NCI-H1930 (cell line): ENCODE results near the gene RECK.
"Not testable (repeated sequence)": the region's sequence is repeated elsewhere in the genome, so short reads cannot be mapped to it uniquely, and the experiment has no call there.

Source experiments
- DNase-seq, 2 experiments: peaks; one replicate each; lab custom pipeline; 2025; lab: John Stamatoyannopoulos, UW

Gene RECK

DNA sequence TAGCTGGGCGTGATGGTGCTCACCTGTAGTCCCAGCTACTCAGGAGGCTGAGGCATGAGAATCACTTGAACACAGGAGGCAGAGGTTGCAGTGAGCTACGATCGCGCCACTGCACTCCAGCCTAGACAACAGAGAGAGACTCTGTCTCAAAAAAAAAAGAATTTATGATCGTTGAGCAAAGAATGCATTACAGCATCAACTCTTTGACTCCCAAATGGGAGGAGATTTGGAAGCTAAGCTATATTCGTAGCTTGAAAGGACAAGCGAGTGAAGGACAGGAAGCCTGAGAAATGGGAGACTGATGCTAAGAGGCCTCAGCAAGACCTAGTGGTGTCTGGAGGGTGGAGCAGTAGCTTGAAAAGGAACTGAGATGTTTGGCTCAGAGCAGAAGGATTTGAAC is 122.2 kb downstream of the RECK start:
- DNase-seq, result no peak

- DNase-seq, result not testable (repeated sequence)
These were observed 122.8 kb downstream of the RECK start for GRCh38 chr9:36159509-36159908.

DNA sequence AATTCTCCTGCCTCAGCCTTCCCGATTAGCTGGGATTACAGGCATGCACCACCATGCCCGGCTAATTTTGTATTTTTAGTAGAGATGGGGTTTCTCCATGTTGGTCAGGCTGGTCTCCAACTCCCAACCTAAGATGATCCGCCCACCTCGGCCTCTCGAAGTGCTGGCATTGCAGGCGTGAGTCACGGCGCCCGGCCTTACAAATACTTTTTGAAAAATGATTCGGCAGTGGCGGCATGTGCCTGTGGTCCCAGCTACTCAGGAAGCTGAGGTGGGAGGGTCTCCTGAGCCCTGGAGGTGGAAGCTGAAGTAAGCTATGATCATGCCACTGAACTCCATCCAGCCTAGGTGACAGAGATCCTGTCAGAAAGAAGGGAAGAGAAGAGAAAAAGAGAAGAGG is 123.4 kb downstream of the RECK start:
- DNase-seq, result not testable (repeated sequence)

- DNase-seq, result no peak
These were observed 124.5 kb downstream of the RECK start for GRCh38 chr9:36161187-36161586.

DNA sequence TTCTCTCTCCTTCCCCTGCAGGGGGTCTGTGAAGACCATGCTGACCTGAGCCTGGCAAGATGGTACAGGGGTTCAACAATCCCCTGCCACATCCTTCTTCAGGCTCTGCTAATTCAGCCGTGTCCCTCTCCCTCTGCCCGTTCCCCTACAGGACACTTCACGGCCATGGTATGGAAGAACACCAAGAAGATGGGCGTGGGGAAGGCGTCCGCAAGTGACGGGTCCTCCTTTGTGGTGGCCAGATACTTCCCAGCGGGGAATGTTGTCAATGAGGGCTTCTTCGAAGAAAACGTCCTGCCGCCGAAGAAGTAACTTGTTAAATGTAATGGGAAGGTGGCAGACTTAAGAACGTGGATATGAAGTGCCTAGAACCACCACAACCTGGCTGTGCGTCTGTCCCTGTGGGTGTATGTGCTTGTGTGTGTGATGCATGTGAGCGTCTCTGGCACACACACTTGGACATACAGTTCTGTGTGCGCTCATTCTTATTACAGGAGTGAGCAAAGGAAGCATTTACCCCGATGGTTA is 125.6 kb downstream of the RECK start:
- no peak for DNase-seq

- no peak for DNase-seq
These were observed 126.5 kb downstream of the RECK start for GRCh38 chr9:36163049-36163785.

DNA sequence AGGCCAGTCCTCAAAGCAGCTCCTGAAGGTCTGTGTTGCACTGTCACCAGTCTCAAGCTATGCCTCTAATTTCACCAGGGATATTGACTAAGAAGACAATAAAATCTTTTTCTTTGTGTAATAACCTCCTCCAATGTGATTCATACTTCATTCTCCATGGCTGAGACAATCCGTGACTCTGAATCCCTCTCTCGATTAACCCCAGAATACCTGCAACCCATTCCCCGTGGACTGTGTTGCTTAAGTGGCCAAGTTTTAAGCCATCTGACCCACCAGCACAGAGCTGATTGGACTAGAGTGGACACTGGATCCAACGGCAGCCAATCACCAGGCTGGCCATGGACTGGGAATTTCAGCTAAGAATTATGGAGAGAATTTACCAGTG is 127.1 kb downstream of the RECK start:
- DNase-seq, result no peak

DNA sequence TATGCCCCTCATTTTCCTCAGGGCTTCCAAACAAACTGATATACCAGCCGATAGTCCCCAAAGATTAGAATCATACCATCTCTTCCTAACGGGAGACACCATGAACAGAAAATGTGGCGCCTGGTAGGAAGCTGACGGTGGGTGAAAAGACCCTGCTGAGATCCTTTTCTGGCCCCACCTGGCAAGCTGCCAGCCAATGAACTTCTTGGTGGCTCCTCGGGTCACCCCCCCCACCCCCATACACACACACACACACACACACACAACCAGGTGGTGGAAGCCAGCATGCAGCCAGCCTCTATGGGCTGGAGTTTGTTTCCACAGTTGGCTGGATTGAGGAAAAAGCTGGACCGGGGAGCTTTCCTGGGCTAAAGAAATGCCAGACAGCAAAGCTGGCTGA is 127.7 kb downstream of the RECK start:
- no peak for DNase-seq

DNA sequence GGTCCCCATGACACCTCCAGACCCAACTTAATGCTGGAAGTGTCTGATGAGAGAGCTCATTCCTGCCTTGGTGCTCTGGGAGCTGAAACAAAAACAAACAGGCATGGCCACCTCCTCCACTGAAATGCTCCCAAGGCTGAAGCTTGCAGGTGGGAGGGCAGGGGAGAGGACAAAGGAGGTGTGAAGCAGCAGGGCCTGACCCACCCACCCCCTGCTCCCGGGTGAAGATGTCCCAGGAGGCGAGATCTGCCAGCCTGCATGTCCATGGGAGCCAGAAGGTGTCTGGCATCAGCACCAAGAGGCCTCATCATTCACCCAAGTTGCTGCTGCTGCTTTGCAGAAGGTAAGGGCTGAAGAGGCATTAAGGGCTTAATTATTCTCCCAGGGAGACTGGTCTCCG is 128.3 kb downstream of the RECK start:
- no peak for DNase-seq

DNA sequence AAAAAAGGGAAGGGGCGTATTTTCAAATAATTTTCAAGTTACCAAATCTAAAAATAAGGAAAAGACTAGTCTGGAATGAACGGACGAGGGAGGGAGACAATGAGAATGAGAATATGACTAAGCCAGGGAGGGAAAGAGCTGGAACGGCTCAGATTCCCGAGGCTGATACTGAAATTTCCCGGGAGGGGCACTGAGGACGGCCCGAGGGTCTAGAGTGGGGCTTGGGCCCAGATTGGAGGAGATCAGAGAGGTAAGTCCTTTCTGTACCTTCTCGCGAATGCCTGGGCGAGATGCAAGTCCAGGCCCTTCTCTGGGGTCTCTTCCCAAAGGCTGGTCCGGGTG is 129.1 kb downstream of the RECK start:
- DNase-seq, result no peak

- peak; percentile 56 to 59 for DNase-seq
These were observed 129.6 kb downstream of the RECK start for GRCh38 chr9:36166168-36166927.

DNA sequence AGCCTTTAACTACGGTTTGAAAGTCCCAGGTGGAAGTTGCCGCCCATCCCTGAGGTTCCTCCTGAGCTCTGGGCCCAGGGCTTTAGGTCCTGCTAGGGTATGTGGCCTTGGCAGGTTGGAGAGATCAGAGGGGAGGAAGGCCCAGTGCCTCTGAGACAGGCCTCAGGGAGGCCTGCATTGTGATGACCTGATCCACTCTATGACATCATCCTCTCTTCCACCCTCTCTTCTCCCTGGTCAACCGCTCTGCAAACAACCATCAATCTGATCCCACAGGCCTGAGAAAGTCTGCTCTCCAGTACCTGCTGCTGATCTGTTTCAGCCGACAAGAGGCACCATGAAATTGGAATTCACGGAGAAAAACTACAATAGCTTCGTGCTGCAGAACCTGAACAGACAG is 132.5 kb downstream of the RECK start, which contains the start of gene CCIN:
CCIN (plus strand) TSS at position 223 of the 400 bp plus-strand sequence; CDS start at position 338, 115 bp downstream.
- no peak for DNase-seq

- no peak for DNase-seq
These were observed 133.0 kb downstream of the RECK start for GRCh38 chr9:36169708-36170107.

DNA sequence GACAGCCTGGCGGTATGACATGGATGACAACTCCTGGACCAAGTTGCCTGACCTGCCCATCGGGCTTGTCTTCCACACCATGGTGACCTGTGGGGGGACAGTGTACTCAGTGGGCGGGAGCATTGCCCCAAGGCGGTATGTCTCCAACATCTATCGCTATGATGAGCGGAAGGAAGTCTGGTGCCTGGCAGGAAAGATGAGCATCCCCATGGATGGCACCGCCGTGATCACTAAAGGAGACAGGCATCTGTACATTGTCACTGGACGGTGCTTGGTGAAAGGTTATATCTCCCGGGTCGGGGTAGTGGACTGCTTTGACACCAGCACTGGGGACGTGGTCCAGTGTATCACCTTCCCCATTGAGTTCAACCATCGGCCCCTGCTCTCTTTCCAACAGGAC is 133.8 kb downstream of the RECK start:
- DNase-seq, result no peak

DNA sequence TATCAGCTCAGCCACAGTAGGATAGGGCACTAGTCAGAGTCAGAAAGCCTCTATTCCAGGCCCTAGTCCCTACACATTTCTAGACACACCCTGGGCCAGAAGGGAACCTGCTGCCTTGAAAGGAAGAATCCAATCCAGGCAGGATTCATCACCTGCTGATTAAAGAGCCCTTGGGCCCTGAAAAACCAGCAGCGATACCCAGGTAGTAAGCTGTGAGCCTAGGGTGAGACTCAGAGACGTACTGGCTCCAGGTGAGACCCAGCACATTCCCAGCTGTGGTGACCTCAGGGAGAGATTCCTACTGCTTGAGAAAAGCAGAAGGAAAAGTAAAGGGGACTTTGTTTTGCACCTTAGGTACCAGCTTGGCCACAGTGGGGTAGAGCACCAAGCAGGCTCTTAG is 137.1 kb downstream of the RECK start:
- DNase-seq, result no peak
